Bronchial epithelial cell (primary cell): ENCODE results near the gene TM9SF4. TPM values are rescaled to one million over a fixed set of nuclear protein-coding genes. Genes with fewer than 3 reads are reported as not detected.
"Not testable (repeated sequence)": the region's sequence is repeated elsewhere in the genome, so short reads cannot be mapped to it uniquely, and the experiment has no call there.

Experiments used
- DNase-seq: peaks from one replicate; pipeline ENCODE4 v3.0.0-alpha.2; 2010; ENCODE audit warnings: low read depth
- FAIRE-seq: peaks from 2 replicates; lab custom pipeline; 2011; peaks lifted over from hg19 to GRCh38; lab: Jason Lieb, UNC
- H3K27me3 ChIP-seq: 2 replicates; pipeline ENCODE4 v1.5.1; 2011; ENCODE audit warnings: low read length; ENCODE audit not compliant: control insufficient read depth, insufficient read depth
- H3K36me3 ChIP-seq: 2 replicates; pipeline ENCODE4 v1.5.1; 2011; ENCODE audit warnings: low read length; ENCODE audit not compliant: control insufficient read depth, insufficient read depth
- H3K4me3 ChIP-seq: 2 replicates; pipeline ENCODE4 v1.5.1; 2011; ENCODE audit warnings: mild to moderate bottlenecking, low read depth, low read length, control low read depth
- CTCF ChIP-seq: IDR thresholded peaks from 2 replicates; pipeline ENCODE4 v1.5.1; 2011; ENCODE audit warnings: mild to moderate bottlenecking, moderate library complexity, low read length, control low read depth, inconsistent platforms; ENCODE audit not compliant: insufficient read depth, severe bottlenecking
- total RNA-seq: library from RNA; depleted of rRNA; stranded (reverse); fragments of >200 nt; gene quantifications from 2 replicates; pipeline ENCODE4 v1.2.1, GENCODE V29; 2014

Gene TM9SF4
- total RNA-seq, 1 donor from 2014 or later: 19.0 TPM

- no peaks in the 10 kb centered on the region for H3K27me3 ChIP-seq
- no peak overlapping the region for H3K4me3 ChIP-seq
- FAIRE-seq (no peak), DNase-seq (peak; percentile 51)
- TF ChIP-seq CTCF: no peak
- H3K36me3 ChIP-seq: peaks cover 4% of the 10 kb centered on the region
Observed at GRCh38 chr20:32112841-32113240, 3.3 kb downstream of the TM9SF4 start.

GRCh38 chr20:32113591-32114260 lies 4.2 kb downstream of the TM9SF4 start:
- DNase-seq: no peak
- no peak overlapping the region for H3K4me3 ChIP-seq
- H3K27me3 ChIP-seq: no peaks in the 10 kb centered on the region
- TF ChIP-seq CTCF: no peak
- FAIRE-seq: no peak
- H3K36me3 ChIP-seq: peaks cover 4% of the 10 kb centered on the region

- no peak overlapping the region for H3K4me3 ChIP-seq
- peaks cover 4% of the 10 kb centered on the region for H3K36me3 ChIP-seq
- no peaks in the 10 kb centered on the region for H3K27me3 ChIP-seq
- FAIRE-seq: no peak
- no peak for TF ChIP-seq CTCF
- no peak for DNase-seq
Observed at GRCh38 chr20:32114305-32114960, 4.9 kb downstream of the TM9SF4 start.

GRCh38 chr20:32115211-32115767 lies 5.8 kb downstream of the TM9SF4 start:
- Histone ChIP-seq H3K27me3 (no peaks in the 10 kb centered on the region), H3K36me3 (peaks cover 4% of the 10 kb centered on the region), H3K4me3 (no peak overlapping the region)
- FAIRE-seq: no peak
- no peak for TF ChIP-seq CTCF
- no peak for DNase-seq

- no peak for FAIRE-seq
- no peak for TF ChIP-seq CTCF
- DNase-seq: no peak
- H3K4me3 ChIP-seq: no peak overlapping the region
- H3K36me3 ChIP-seq: peaks cover 4% of the 10 kb centered on the region
- H3K27me3 ChIP-seq: no peaks in the 10 kb centered on the region
Observed at GRCh38 chr20:32116079-32116521, 6.6 kb downstream of the TM9SF4 start.

GRCh38 chr20:32116796-32117195 lies 7.3 kb downstream of the TM9SF4 start:
- H3K27me3 ChIP-seq, DNase-seq, FAIRE-seq, H3K4me3 ChIP-seq, H3K36me3 ChIP-seq: not testable (repeated sequence)

- FAIRE-seq, H3K36me3 ChIP-seq, H3K27me3 ChIP-seq, DNase-seq, H3K4me3 ChIP-seq: not testable (repeated sequence)
Observed at GRCh38 chr20:32118427-32118826, 8.9 kb downstream of the TM9SF4 start.
